Activated naive CD4-positive, alpha-beta T cell treated with anti-CD3 and anti-CD28 coated beads, Interleukin-2, amount 50 U/mL, for 16 hours (primary cell): ENCODE results near the gene UBE2J2.

Source experiments
- DNase-seq: peaks from one replicate; pipeline ENCODE4 v3.0.0-alpha.2; 2020

The UBE2J2 gene

GRCh38 chr1:1280782-1281481 lies 7.3 kb upstream of the UBE2J2 start:
- DNase-seq, result no peak

GRCh38 chr1:1279028-1279427 lies 5.4 kb upstream of the UBE2J2 start:
- DNase-seq, result no peak

GRCh38 chr1:1278620-1279019 lies 5.0 kb upstream of the UBE2J2 start:
- no peak for DNase-seq

- DNase-seq, result no peak
These were observed 2.2 kb upstream of the UBE2J2 start for GRCh38 chr1:1275836-1276235.

- DNase-seq, result no peak
These were observed 1.3 kb upstream of the UBE2J2 start for GRCh38 chr1:1274931-1275431.

GRCh38 chr1:1274299-1274930 lies 761 bp upstream of the UBE2J2 start:
- DNase-seq, result no peak

- DNase-seq, result no peak
These were observed 494 bp downstream of the UBE2J2 start for GRCh38 chr1:1273209-1273511.

GRCh38 chr1:1272341-1273208 lies 1.1 kb downstream of the UBE2J2 start:
- DNase-seq, result no peak

- no peak for DNase-seq
These were observed 2.8 kb downstream of the UBE2J2 start for GRCh38 chr1:1270813-1271212.

- no peak for DNase-seq
These were observed 5.4 kb downstream of the UBE2J2 start for GRCh38 chr1:1268284-1268682.

- DNase-seq, result no peak
These were observed 6.0 kb downstream of the UBE2J2 start for GRCh38 chr1:1267488-1268283.

- DNase-seq, result no peak
These were observed 8.8 kb downstream of the UBE2J2 start for GRCh38 chr1:1264868-1265272.

GRCh38 chr1:1264026-1264425 lies 9.6 kb downstream of the UBE2J2 start:
- DNase-seq, result no peak

- no peak for DNase-seq
These were observed 10.9 kb downstream of the UBE2J2 start for GRCh38 chr1:1262758-1263157.

GRCh38 chr1:1262071-1262470 lies 11.6 kb downstream of the UBE2J2 start:
- no peak for DNase-seq

GRCh38 chr1:1260843-1261560 lies 12.7 kb downstream of the UBE2J2 start:
- DNase-seq, result no peak

GRCh38 chr1:1259951-1260600 lies 13.6 kb downstream of the UBE2J2 start:
- DNase-seq, result no peak

GRCh38 chr1:1259540-1259939 lies 14.1 kb downstream of the UBE2J2 start:
- no peak for DNase-seq

- DNase-seq, result no peak
These were observed 14.6 kb downstream of the UBE2J2 start for GRCh38 chr1:1259119-1259488.

- DNase-seq, result no peak
These were observed 16.4 kb downstream of the UBE2J2 start for GRCh38 chr1:1256956-1257871.

GRCh38 chr1:1255611-1256010 lies 18.0 kb downstream of the UBE2J2 start:
- DNase-seq, result no peak
